BE2C (cell line): ENCODE results near the gene SLC39A8.
"Not testable (repeated sequence)": the region's sequence is repeated elsewhere in the genome, so short reads cannot be mapped to it uniquely, and the experiment has no call there.

Experiments
- DNase-seq: peaks from one replicate; pipeline ENCODE4 v3.0.0-alpha.2; 2020
- H3K27me3 ChIP-seq: fragments of 250-450 bp; sonication (Bioruptor Pico); 2 replicates; pipeline ENCODE4 v1.5.1; 2020; ENCODE audit warnings: mild to moderate bottlenecking
- H3K36me3 ChIP-seq: fragments of 250-450 bp; sonication (Bioruptor Pico); 2 replicates; pipeline ENCODE4 v1.5.1; 2020; ENCODE audit warnings: mild to moderate bottlenecking
- H3K4me1 ChIP-seq: fragments of 250-450 bp; sonication (Bioruptor Pico); 2 replicates; pipeline ENCODE4 v1.5.1; 2020
- H3K4me3 ChIP-seq: 2 replicates; pipeline ENCODE4 v1.5.1; 2011; ENCODE audit warnings: low read depth, low read length
- H3K9me3 ChIP-seq: fragments of 250-450 bp; sonication (Bioruptor Pico); 2 replicates; pipeline ENCODE4 v1.5.1; 2020
- CTCF ChIP-seq: IDR thresholded peaks from 2 replicates; pipeline ENCODE4 v1.5.1; 2012; ENCODE audit warnings: mild to moderate bottlenecking, low read depth, low read length

Gene SLC39A8

DNA sequence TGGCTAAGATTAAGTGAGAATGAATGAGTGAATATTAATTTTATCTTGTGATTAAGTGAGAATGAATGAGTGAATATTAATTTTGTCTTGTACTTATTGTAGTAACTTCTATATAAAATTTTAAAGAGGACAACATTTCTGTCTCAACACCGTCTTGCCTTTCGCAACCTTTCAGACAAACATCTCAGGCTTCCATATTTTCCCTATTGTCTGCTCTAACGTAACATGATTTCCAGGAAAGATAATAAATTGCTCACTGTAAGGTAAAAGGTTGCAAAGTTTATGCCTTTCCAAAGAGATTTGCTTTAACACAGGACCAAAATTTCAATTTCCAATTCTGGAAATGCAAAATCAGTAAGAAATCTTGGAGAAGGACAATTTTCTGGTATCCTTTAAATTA lies 41.7 kb upstream of the SLC39A8 start:
- no peaks in the 10 kb centered on the region for H3K36me3 ChIP-seq
- no peaks in the 10 kb centered on the region for H3K27me3 ChIP-seq
- DNase-seq = no peak
- TF ChIP-seq CTCF = no peak
- H3K4me1 ChIP-seq = no peaks in the 10 kb centered on the region
- H3K9me3 ChIP-seq = no peaks in the 10 kb centered on the region
- no peak overlapping the region for H3K4me3 ChIP-seq

GRCh38 chr4:102380253-102380652 lies 35.0 kb upstream of the SLC39A8 start:
- H3K27me3 ChIP-seq, H3K4me1 ChIP-seq, H3K36me3 ChIP-seq, DNase-seq, H3K9me3 ChIP-seq, H3K4me3 ChIP-seq: not testable (repeated sequence)

DNA sequence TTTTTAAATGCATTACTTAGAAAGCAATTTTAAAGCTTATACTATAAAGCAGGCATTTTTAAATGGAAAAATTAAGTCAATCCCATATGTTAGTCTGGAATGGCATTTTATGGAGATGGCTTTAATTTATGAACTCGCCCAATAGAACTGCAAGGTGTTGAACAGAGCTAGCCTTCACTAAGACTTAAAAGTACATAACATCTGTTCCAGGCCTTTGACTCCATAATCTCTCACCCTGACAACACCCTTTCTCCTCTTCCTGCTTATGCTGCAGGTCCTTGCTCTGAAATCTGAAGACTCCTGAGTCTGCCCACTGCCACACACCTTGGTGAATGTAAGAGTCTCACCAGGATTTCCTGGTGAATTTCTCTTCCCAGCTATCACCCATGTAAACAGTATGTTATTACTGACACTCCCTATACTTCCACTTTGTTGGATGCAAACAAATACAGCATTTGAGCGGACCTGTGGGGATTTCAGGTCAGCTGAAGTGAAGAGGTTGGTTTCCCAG lies 17.7 kb upstream of the SLC39A8 start:
- no peaks in the 10 kb centered on the region for H3K27me3 ChIP-seq
- no peaks in the 10 kb centered on the region for H3K9me3 ChIP-seq
- no peaks in the 10 kb centered on the region for H3K4me1 ChIP-seq
- DNase-seq = no peak
- H3K36me3 ChIP-seq = no peaks in the 10 kb centered on the region
- H3K4me3 ChIP-seq = no peak overlapping the region
- TF ChIP-seq CTCF = no peak

- Histone ChIP-seq H3K36me3 (no peaks in the 10 kb centered on the region), H3K4me1 (no peaks in the 10 kb centered on the region), H3K9me3 (no peaks in the 10 kb centered on the region), H3K4me3 (no peak overlapping the region), H3K27me3 (no peaks in the 10 kb centered on the region; the same call in 1 of the 2 replicates)
- DNase-seq = no peak
- no peak for TF ChIP-seq CTCF
Observed at GRCh38 chr4:102358128-102358527, 12.8 kb upstream of the SLC39A8 start.

GRCh38 chr4:102357637-102358036 lies 12.4 kb upstream of the SLC39A8 start:
- H3K9me3 ChIP-seq, H3K4me1 ChIP-seq, H3K27me3 ChIP-seq, DNase-seq, H3K4me3 ChIP-seq, H3K36me3 ChIP-seq: not testable (repeated sequence)

- no peak overlapping the region for H3K4me3 ChIP-seq
- DNase-seq = no peak
- H3K27me3 ChIP-seq = no peaks in the 10 kb centered on the region; the same call in 1 of the 2 replicates
- no peaks in the 10 kb centered on the region for H3K36me3 ChIP-seq
- H3K9me3 ChIP-seq = no peaks in the 10 kb centered on the region
- H3K4me1 ChIP-seq = no peaks in the 10 kb centered on the region
- TF ChIP-seq CTCF = no peak
Observed at GRCh38 chr4:102356562-102357202, 11.4 kb upstream of the SLC39A8 start.

DNA sequence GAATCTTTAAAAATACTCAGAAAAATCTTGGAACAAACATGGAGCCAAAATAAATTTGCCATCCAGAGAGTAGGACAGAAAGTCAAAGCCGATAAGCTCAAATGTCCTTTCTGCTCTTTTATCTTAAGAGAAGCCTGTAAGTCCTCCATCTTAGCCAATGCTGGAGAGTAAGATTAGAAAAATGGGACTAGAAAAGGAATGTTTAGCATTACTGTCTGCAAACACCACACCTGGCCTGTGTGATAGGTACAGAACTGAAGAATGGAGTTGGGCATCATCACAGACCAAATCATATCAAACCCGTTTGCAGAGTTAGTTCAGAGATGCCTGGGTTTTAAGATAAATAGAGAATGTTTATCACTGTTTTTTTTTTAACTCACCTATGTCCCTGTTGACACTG lies 10.5 kb upstream of the SLC39A8 start:
- no peaks in the 10 kb centered on the region; the same call in 1 of the 2 replicates for H3K27me3 ChIP-seq
- H3K4me1 ChIP-seq = no peaks in the 10 kb centered on the region
- H3K4me3 ChIP-seq = no peak overlapping the region
- H3K9me3 ChIP-seq = no peaks in the 10 kb centered on the region
- DNase-seq = no peak
- no peak for TF ChIP-seq CTCF
- H3K36me3 ChIP-seq = no peaks in the 10 kb centered on the region
